Inflammatory macrophage (primary cell): ENCODE results near the gene MUC20.

Experiments used
- DNase-seq, 2 donors: peaks; one replicate each; pipeline ENCODE4 v3.0.0-alpha.2; 2020 to 2022

MUC20 gene

GRCh38 chr3:195755791-195756676, 35.3 kb downstream of the MUC20 start:
- no peak for DNase-seq

GRCh38 chr3:195757438-195757770, 36.6 kb downstream of the MUC20 start:
- DNase-seq: no peak

GRCh38 chr3:195757827-195758226, 37.0 kb downstream of the MUC20 start:
- DNase-seq: no peak

GRCh38 chr3:195758721-195759353, 38.1 kb downstream of the MUC20 start:
- DNase-seq: no peak

DNA sequence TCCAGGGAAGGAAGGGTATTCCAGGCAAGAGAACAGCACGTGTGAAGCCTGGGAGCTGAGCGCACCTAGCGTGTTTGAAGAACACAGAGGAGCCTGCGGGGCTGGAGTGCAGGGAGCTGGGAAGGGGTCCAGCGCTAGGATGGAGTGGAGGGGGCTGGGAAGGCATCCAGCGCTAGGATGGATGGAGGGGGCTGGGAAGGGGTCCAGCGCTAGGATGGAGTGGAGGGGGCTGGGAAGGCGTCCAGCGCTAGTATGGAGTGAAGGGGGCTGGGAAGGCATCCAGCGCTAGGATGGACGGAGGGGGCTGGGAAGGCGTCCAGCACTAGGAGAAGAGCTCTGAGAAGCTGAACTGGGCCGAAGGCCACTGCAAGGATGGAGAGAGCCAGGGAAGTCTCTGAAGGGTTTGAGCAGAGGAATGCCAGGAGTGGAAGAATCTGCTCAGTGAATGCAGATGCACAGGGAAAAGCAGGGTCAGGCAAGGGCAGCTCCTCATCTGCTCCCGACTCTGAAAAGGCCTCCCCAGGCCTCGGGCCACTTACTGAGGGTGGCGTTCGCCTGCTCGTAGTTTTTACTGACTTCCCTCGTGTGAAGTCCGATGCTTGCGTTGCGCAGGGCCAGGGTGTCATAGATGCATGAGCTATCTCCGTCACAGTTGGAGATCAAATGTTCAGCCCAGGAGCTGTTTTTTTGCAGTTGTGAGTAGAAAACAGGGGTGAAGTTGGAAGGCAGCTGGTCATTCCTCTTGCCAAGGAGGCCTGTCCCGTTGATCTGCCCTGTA, 39.8 kb downstream of the MUC20 start:
- no peak for DNase-seq

DNA sequence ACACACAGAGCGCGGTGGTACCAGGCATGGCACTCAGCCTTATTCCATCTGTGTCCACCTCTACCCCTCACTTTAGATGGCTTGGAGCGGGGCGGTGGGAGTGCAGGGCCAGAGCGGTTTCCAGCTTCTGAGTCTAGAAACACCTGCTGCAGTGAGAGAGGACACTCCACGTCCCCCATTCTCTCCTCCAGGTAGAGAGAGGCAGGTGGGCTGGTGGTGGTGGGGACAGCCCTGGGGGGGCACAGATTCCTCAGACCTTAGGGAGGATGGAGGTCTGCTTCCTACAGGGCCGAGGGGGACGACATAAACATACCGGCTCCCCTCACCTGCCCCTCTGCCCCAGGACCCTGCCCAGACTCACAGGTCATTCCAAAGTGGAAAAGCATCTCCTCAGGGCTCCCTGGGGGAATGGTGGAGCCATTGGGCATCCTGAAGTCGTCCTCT, 40.4 kb downstream of the MUC20 start:
- DNase-seq: no peak

DNA sequence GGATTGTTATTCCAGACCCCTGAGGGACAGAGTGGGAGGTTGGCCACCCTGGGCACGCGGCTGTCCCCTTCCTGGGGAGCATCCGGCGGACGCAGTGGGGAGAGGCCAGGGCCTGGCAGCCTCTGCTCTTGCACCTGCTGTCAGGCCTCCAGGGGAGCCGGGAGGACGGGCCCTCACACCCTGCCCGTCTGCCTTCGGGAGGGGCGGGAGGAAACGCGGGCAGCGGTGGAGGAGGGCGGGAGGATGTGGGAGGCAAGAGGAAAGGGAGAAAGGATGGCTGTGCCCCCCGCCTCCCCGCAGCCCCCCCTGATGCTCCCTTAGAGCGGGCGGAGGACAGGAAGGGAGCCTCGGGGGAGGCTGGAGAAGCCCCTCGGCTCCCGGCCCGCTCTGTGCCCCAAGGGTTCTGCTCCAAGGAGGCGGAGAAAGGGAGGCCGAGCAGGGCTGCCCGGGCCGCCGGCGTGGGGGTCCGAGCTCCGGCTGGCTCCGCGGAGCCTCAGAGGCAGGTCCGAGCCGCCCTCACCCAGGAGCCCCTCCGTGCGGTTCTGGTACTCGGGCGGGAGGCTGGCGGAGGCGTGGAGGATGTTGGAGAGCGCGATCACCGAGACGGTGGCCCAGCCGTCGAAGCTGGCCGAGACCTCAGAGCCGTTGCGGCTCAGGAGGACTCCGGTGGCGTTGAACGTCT, 40.9 kb downstream of the MUC20 start:
- DNase-seq: no peak

DNA sequence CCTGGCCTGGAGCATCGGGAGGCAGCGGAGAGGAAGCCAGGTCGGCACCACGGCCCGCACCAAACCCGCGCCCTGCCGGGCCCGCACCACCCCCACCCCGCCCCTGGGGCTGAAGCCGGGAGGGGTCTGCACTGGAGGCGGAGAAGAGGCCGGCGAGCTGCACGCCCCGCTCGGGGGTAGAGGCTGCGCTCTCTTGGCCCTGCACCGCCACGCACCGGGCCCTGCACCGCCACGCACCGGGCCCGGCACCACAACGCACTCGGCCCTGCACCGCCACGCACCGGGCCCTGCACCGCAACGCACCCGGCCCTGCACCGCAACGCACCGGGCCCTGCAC, 41.4 kb downstream of the MUC20 start:
- no peak for DNase-seq

DNA sequence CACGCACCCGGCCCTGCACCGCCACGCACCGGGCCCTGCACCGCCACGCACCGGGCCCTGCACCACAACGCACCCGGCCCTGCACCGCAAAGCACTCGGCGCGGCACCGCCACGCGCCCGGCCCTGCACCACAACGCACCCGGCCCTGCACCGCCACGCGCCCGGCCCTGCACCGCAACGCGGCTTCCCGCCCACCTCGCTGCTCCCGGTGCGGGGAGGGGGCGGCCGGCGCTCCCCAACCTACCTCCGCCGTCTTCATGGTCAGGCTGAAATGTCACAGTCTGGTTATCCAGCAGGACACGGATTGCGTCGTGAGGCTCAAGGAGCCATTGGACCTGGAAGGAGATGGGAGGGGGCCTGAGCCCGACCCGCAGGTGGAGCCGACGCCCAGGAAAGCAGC, 41.8 kb downstream of the MUC20 start:
- no peak for DNase-seq

DNA sequence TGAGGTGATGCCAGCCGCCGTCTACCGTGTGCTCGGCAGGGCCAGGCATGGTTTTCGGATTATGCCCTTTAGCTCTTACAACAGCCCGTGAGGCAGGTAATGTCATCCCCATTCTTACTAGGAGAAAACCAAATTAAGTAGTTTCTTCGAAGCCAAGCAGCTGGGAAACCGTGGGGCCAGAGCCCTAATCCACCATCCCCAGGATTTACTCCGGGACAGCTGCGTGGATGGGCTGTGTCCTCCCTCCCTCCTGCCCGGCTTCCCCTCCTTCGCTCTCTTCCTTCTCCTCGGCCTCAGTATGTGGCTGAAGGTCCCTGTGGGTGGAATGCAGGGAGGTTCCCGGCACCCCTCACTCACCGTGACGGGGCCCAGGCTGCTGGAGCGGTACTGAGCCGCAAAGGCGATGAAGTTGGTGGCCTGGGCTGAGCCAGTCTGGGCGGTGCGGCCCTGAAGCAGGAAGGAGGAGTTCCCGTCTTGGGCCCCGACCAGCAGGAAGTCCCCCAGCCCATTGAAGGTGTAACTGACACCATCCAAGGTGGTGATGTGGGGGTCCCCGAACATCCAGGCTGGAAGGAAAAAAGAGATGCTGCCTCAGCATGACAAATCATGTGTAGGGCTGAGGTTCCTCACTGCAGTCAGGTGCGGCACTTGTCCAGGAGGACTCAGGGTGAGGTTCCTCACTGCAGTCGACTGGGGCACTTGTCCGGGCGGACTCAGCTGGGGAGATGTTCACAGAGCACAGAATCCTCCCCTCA, 42.5 kb downstream of the MUC20 start:
- DNase-seq: no peak

DNA sequence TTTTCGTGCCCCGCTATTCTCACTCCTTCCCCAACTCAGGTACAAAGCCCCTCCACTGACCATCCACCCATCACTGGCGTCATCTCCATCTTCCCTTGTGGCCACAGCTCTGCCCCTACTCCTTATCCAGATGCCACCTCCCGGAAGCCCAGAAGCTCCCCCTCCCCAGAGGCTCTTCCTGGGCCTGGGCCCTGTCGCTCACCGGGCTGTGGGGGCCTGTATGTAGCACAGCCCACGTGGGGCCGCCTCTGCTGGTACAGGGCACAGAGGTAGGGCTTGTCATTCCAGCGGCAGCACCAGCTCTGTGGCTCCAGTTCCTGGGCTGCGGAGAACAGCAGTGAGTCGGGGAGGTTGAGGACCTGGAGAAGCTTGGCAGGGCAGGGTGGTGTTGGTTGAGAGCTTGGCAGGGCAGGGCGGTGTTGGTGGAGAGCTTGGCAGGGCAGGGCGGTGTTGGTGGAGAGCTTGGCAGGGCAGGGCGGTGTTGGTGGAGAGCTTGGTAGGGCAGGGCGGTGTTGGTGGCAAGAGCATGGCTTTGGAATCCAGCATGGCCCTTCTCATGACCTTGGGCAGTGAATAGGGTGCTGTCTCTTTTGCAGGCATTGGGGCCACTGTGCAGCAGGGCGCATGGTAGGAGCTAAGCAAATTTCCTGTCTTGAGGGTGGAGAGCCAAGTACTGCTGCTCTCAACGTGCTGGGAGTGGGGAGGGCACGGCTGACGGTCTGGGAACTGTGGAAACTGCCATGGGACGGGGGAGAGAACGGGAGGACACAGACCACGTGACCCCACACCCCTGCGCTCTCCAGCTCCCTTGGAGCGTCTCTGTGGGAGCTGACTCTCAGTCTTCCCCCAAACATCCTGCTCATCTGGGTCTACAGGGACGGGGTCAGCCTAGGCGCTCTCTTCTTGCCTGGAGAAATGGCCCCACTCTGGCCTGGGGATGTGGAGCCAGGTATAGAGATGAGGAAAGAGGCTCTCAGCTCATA, 43.4 kb downstream of the MUC20 start:
- no peak for DNase-seq

DNA sequence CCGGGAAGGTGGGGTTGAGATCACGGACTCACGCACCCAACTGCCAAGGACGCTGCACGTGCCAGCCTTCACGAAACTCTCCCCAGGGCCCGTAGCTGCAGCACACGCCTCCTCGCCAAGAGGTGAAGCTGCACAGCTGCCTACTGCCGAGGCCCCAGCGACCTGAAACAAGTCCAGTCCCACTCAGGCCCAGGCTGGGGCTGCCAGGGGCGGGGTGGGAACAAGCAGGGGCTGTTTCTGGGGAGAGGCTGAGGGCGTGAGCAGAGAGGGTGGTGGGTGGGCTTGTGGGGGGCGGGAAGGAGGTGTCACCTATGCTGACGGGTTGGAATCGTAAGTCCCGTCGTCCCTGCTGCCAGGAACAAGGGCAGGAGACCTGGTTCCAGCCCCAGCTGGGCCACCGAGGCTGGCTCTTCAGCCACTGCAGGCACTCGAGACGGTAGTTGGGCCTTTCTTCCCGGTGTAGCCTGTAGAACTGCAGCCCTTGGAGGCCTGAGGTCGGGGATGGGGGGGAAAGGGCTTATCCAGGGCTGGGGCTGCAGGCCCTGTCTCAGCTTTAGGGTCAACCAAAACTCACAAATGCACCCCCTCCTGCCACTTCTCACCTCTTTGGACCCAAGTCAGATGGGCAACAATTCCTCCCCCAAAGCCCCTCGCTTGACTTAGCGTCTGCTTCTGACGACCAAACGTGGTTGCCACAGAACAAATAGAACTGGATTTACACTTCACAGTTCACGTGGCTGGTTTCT, 44.4 kb downstream of the MUC20 start:
- DNase-seq: no peak

DNA sequence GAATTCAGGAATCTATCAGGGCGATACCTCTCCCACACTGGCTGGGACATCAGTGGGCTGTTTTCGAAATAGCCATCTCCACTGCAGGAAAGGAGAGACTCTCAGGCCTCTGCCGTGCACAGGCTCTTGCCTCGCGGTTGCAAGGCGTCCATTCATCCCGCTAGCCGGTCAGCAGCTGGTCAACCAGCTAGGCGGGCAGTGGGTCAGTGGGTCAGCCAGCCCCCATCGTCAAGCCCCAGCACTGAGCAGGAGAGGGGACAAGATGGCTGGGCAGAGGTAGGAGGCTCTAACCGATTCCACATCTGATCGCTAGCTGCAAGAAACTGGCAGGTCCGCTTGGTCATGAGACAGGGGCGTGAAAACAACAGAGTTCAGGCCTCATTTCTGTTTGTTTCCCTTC, 45.9 kb downstream of the MUC20 start:
- DNase-seq: no peak

- DNase-seq: no peak
Observed at GRCh38 chr3:195767792-195768191, 47.0 kb downstream of the MUC20 start.

DNA sequence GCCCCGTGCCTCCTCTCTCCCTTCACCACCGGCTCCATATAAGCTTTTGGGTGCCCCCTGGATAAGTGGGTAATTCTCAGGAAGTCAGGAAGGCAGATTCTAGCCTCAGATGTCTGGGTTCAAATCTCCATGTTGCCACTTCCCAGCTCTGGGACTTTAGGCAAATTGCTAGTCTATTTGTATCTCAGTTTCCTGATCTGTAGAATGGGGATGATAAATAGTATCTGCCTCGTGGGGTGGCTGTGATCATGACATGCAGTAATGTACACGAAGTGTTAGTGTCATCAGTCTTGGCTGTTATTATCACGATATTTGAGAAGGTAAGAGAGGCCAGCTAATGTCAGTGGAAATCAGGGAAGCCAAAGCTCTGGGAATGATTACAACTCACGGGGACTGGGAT, 47.6 kb downstream of the MUC20 start:
- DNase-seq: no peak

- DNase-seq: no peak
Observed at GRCh38 chr3:195768831-195769303, 48.1 kb downstream of the MUC20 start.

DNA sequence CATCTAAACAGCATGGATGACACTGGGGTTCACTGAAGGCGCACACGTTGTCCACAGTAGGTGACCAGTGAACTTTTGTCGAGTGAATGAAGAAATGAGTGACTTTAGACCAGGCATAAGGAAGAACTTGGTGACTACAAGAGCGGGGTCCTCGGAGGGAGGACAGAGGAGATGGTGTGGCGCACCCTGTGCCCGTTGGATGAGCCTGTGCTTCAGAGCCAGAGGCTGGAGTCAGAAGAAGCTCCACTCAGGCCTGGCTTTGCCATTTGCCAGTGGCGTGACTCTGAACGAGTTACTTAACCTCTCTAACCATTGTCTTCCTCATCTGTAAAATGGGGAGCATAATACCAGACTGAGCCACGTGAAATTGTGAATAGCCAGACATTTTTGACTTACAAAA, 48.8 kb downstream of the MUC20 start:
- no peak for DNase-seq

DNA sequence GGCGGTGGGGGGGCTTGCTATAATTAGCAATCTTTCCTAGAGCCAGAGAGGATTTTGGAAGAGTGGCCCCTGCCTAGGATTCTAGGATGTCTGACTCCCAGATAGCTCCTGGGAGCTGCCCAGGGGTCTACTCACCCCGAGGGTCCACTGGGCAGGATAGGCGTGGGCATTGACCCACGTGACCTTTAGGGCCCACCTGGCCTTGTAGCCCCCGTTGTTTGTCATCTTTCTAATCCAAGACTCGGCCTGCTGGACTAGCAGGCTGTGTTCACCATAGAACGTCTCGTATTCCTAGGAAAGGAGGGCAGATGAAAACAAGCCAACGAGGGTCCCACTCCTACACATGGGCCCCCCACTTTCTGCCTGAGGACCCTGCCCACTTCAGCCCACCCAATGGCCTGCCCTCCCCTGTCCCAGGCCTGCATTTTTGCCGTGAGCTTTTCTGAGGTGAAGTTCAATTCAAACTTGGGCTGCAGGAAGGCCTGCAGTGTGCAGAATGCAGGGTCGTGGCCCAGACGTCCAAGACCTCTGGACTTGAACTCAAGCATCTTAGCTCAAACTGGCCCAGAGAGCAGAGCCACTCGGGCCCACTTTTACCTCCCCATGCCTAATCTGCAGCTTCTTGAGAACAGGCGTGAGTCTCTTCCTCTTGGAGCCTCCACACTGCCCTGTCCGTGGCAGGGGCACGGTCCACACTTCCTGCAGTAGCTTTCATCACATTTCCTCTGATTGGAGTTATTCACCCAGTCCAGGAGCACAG, 49.5 kb downstream of the MUC20 start:
- no peak for DNase-seq
